OCI-LY1 (cell line): ENCODE data around the gene ERGIC1.

ENCODE experiments used
- H2AFZ ChIP-seq: fragments of 200-600 bp; sonication (generic), shearing (Covaris generic); 2 replicates; pipeline ENCODE4 v1.6.0; 2014; ENCODE audit warnings: antibody characterized with exemption, mild to moderate bottlenecking, low read length
- H3F3A ChIP-seq: fragments of 200-600 bp; sonication (generic), shearing (Covaris generic); 2 replicates; pipeline ENCODE4 v1.6.0; 2014; ENCODE audit warnings: mild to moderate bottlenecking, antibody characterized with exemption, low read length, moderate library complexity; ENCODE audit not compliant: insufficient read depth
- H3K27ac ChIP-seq: fragments of 200-600 bp; sonication (generic); 2 replicates; pipeline ENCODE4 v1.5.1; 2014; ENCODE audit warnings: low read length, mixed run types, mild to moderate bottlenecking, low read depth; ENCODE audit not compliant: poor library complexity, severe bottlenecking
- H3K27me3 ChIP-seq: fragments of 200-600 bp; sonication (generic); 2 replicates; pipeline ENCODE4 v1.6.0; 2014; ENCODE audit warnings: antibody characterized with exemption, mild to moderate bottlenecking, low read length, moderate library complexity; ENCODE audit not compliant: insufficient read depth
- H3K36me3 ChIP-seq: fragments of 200-600 bp; sonication (generic); 2 replicates; pipeline ENCODE4 v1.6.1; 2014; ENCODE audit warnings: mild to moderate bottlenecking, antibody characterized with exemption, low read length, moderate library complexity, mixed read lengths; ENCODE audit not compliant: insufficient read depth
- H3K4me1 ChIP-seq: fragments of 200-600 bp; sonication (generic); 2 replicates; pipeline ENCODE4 v1.5.1; 2014; ENCODE audit warnings: mild to moderate bottlenecking, low read length, moderate library complexity; ENCODE audit not compliant: insufficient read depth, severe bottlenecking
- H3K4me2 ChIP-seq: fragments of 200-600 bp; sonication (generic), shearing (Covaris generic); 2 replicates; pipeline ENCODE4 v1.6.1; 2014; ENCODE audit warnings: low read length
- H3K4me3 ChIP-seq: fragments of 200-600 bp; sonication (generic); 2 replicates; pipeline ENCODE4 v1.5.1; 2014; ENCODE audit warnings: low read length, low read depth, mild to moderate bottlenecking, mixed read lengths; ENCODE audit not compliant: poor library complexity, severe bottlenecking
- H3K79me2 ChIP-seq: fragments of 200-600 bp; shearing (Covaris generic); 2 replicates; pipeline ENCODE4 v1.6.1; 2016; ENCODE audit warnings: mixed run types, low read length, mixed read lengths; ENCODE audit not compliant: insufficient read depth
- H3K9ac ChIP-seq: fragments of 200-600 bp; sonication (generic), shearing (Covaris generic); 2 replicates; pipeline ENCODE4 v1.6.1; 2014; ENCODE audit warnings: mild to moderate bottlenecking, low read length, mixed read lengths
- H3K9me2 ChIP-seq: fragments of 200-600 bp; sonication (generic), shearing (Covaris generic); 2 replicates; pipeline ENCODE4 v1.6.1; 2014; ENCODE audit warnings: low read depth, mild to moderate bottlenecking, low read length, mixed read lengths
- H3K9me3 ChIP-seq: fragments of 200-600 bp; shearing (Covaris generic); 2 replicates; pipeline ENCODE4 v1.6.1; 2014; ENCODE audit warnings: low read length, mixed read lengths
- H4K20me1 ChIP-seq: fragments of 200-600 bp; sonication (generic), shearing (Covaris generic); 2 replicates; pipeline ENCODE4 v1.6.0; 2016; ENCODE audit warnings: mild to moderate bottlenecking, low read length; ENCODE audit not compliant: insufficient read depth
- CTCF ChIP-seq: fragments of 200-600 bp; sonication (generic), shearing (Covaris generic); IDR thresholded peaks from 2 replicates; pipeline ENCODE4 v1.5.1; 2017; ENCODE audit warnings: mild to moderate bottlenecking, antibody characterized with exemption, low read length, moderate library complexity, mixed read lengths
- EZH2 ChIP-seq: fragments of 200-600 bp; sonication (generic), shearing (Covaris generic); IDR thresholded peaks from 2 replicates; pipeline ENCODE4 v1.8.0; 2017; ENCODE audit warnings: borderline replicate concordance, mixed run types, mild to moderate bottlenecking, antibody characterized with exemption, low read length, moderate library complexity, mixed read lengths

The ERGIC1 gene

GRCh38 chr5:172905346-172906140 is 71.5 kb downstream of the ERGIC1 start:
- TF ChIP-seq CTCF (no peak), EZH2 (no peak)
- no peaks in the 10 kb centered on the region for H3K79me2 ChIP-seq
- no peaks in the 10 kb centered on the region for H3K9me2 ChIP-seq
- no peaks in the 10 kb centered on the region for H3K27me3 ChIP-seq
- H3K9ac ChIP-seq, result no peak overlapping the region
- H4K20me1 ChIP-seq, result no peaks in the 10 kb centered on the region
- no peaks in the 10 kb centered on the region for H3K4me1 ChIP-seq
- no peak overlapping the region for H2AFZ ChIP-seq
- peaks cover 21% of the 10 kb centered on the region; the same call in 1 of the 2 replicates for H3K36me3 ChIP-seq
- H3K9me3 ChIP-seq, result no peaks in the 10 kb centered on the region
- H3K4me3 ChIP-seq, result no peak overlapping the region
- H3K4me2 ChIP-seq, result no peak overlapping the region
- H3F3A ChIP-seq, result no peaks in the 10 kb centered on the region
- no peak overlapping the region for H3K27ac ChIP-seq

DNA sequence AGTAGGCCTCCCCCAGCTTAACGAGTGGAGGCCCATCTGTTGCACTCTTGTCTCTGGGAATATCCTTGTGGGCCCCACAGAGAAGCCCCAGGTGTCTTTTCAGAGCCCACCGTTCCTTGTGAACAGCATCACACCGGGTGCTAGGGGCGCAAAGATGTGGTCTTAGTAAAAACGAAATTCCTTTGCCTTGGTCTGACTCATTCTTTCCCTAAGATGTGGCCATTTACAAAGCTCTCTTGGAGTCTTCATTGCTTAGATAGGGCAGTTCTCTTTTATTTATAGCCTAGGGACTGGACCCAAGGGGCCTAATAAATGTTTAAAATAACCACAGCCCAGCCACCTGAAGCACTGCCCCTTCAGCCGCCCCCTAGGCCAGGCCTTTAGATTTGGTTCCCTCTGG is 72.4 kb downstream of the ERGIC1 start:
- Histone ChIP-seq H3K4me3 (no peak overlapping the region), H3K9me2 (no peaks in the 10 kb centered on the region), H3K4me1 (peaks cover 8% of the 10 kb centered on the region), H3F3A (no peaks in the 10 kb centered on the region), H3K9me3 (no peaks in the 10 kb centered on the region), H3K27ac (no peak overlapping the region), H4K20me1 (no peaks in the 10 kb centered on the region), H3K4me2 (no peak overlapping the region), H3K27me3 (no peaks in the 10 kb centered on the region), H3K79me2 (no peaks in the 10 kb centered on the region), H3K36me3 (peaks cover 23% of the 10 kb centered on the region; the same call in 1 of the 2 replicates), H2AFZ (no peak overlapping the region), H3K9ac (no peak overlapping the region)
- TF ChIP-seq CTCF, result no peak
- no peak for TF ChIP-seq EZH2

- H3K79me2 ChIP-seq, result no peaks in the 10 kb centered on the region
- peaks cover 25% of the 10 kb centered on the region; the same call in 1 of the 2 replicates for H3K36me3 ChIP-seq
- no peaks in the 10 kb centered on the region for H3K9me2 ChIP-seq
- H3K27ac ChIP-seq, result no peak overlapping the region
- no peak for TF ChIP-seq EZH2
- TF ChIP-seq CTCF, result no peak
- no peaks in the 10 kb centered on the region for H4K20me1 ChIP-seq
- no peak overlapping the region for H3K9ac ChIP-seq
- H3K4me3 ChIP-seq, result no peak overlapping the region
- H3K9me3 ChIP-seq, result no peaks in the 10 kb centered on the region
- H3K4me1 ChIP-seq, result peaks cover 8% of the 10 kb centered on the region
- H3K27me3 ChIP-seq, result no peaks in the 10 kb centered on the region
- H3K4me2 ChIP-seq, result no peak overlapping the region
- H2AFZ ChIP-seq, result no peak overlapping the region
- no peaks in the 10 kb centered on the region for H3F3A ChIP-seq
Observed at GRCh38 chr5:172906888-172907287, 72.8 kb downstream of the ERGIC1 start.
